Measurements from ENCODE around the gene CHADL. TPM values are rescaled to one million over a fixed set of nuclear protein-coding genes. Genes with fewer than 3 reads are reported as not detected.
A peak's percentile ranks its signal among the peaks of the same experiment; 100 is the strongest.

CHADL gene
- total and polyA plus RNA-seq, 9 of the 15 experiments (the other 6 are each of a cell fraction or from before 2014, with no cell fraction given), result not detected

GRCh38 chr22:41248758-41249157, 8.0 kb upstream of the CHADL start (continued):
- TF ChIP-seq RBM14 (IDR thresholded peaks at IDR 0.05; ENCODE audit: borderline replicate concordance, insufficient read depth, low read depth, low read length), result no peak

GRCh38 chr22:41248314-41248713, 7.6 kb upstream of the CHADL start:
- 97% methylated on average over 12 of the region's 15 CpGs for WGBS (ENCODE audit: insufficient coverage, low coverage, missing lambda C conversion rate)
- BruUV-seq (replicated peaks), result no TSS peak
- Histone ChIP-seq H3K27ac (ENCODE audit: extremely low read depth, low read depth, low read length) (no peak overlapping the region), H3K4me2 (ENCODE audit: insufficient read depth, low read length) (no peak overlapping the region), H3K27me3 (ENCODE audit: control insufficient read depth in 2 of 2, insufficient read depth in 2 of 2, low read length in 2 of 2) (no peaks in the 10 kb centered on the region), H3K79me2 (ENCODE audit: control insufficient read depth, insufficient read depth, low read length) (no peaks in the 10 kb centered on the region), H2AFZ (ENCODE audit: low read depth, low read length) (no peak overlapping the region), H3K4me1 (replicated peaks in 1 of 2; ENCODE audit: control insufficient read depth in 2 of 2, insufficient read depth in 2 of 2, low read length in 2 of 2) (peaks cover 0 to 9% of the 10 kb centered on the region in 2 experiments; a peak in 2 of 5 replicates), H3K9me3 (replicated peaks; ENCODE audit: control insufficient read depth, insufficient read depth, low read depth, low read length) (no peaks in the 10 kb centered on the region), H3K9ac (ENCODE audit: insufficient read depth in 1 of 2, low read depth in 2 of 2, low read length in 2 of 2) (no peak overlapping the region), H4K20me1 (replicated peaks; ENCODE audit: control insufficient read depth, insufficient read depth, low read length) (no peaks in the 10 kb centered on the region), H3K36me3 (ENCODE audit: control insufficient read depth, insufficient read depth, low read length) (peaks cover 68% of the 10 kb centered on the region; the same call in 2 of the 3 replicates), H3K9me1 (ENCODE audit: control insufficient read depth, insufficient read depth, low read length) (peaks cover 4% of the 10 kb centered on the region), H3K4me3 (no peak overlapping the region)
- no peak for FAIRE-seq
- TF ChIP-seq RCOR1 (IDR thresholded peaks at IDR 0.05; ENCODE audit: borderline replicate concordance in 1 of 2, low read depth in 2 of 2, low read length in 2 of 2) (no peak), GTF2E2 (tag; IDR thresholded peaks at IDR 0.05) (no peak), ARHGAP35 (IDR thresholded peaks at IDR 0.05; ENCODE audit: partially characterized antibody) (no peak), POLR2G (IDR thresholded peaks at IDR 0.05; ENCODE audit: low read depth, low read length) (peak; percentile 29; the same call in 1 of the 2 replicates), USF2 (CRISPR knock-in tag; IDR thresholded peaks at IDR 0.05) (no peak), ZBTB33 (CRISPR knock-in tag; IDR thresholded peaks at IDR 0.05) (peak; percentile 78), PHF20 (IDR thresholded peaks at IDR 0.05; ENCODE audit: partially characterized antibody) (no peak), DDX20 (tag; IDR thresholded peaks at IDR 0.05; ENCODE audit: low read depth) (no peak), CTBP1 (IDR thresholded peaks at IDR 0.05; ENCODE audit: borderline replicate concordance) (no peak), BCLAF1 (IDR thresholded peaks at IDR 0.05; ENCODE audit: borderline replicate concordance in 1 of 2, control insufficient read depth in 1 of 2, low read depth in 2 of 2, low read length in 1 of 2) (no peak), SETDB1 (IDR thresholded peaks at IDR 0.05; ENCODE audit: low read length) (no peak), ZNF75A (CRISPR knock-in tag; IDR thresholded peaks at IDR 0.05) (no peak), KHSRP (IDR thresholded peaks at IDR 0.05) (no peak)
- in situ Hi-C loops (cut with MboI) (no loop called here), intact Hi-C loops (cut with micrococcal nuclease) (no loop called here)
- ChIA-PET POLR2A (interaction anchor here (0.6 kb wide), 1 partner anchor 233 kb away, joined by 3 read pairs; no protein-coding TSS in a partner anchor), CTCF (ENCODE audit: low intra/inter-chr PET ratio) (no interaction called here)
- no peak for DNase-seq (ENCODE audit: extremely low read depth in 1 of 4, low spot score in 3 of 4)
- ATAC-seq, result no peak
